ENCODE measurements around the gene VSTM5.
"Not testable (repeated sequence)": the region's sequence is repeated elsewhere in the genome, so short reads cannot be mapped to it uniquely, and the experiment has no call there.

Gene VSTM5

GRCh38 chr11:93796441-93797231, 53.8 kb downstream of the VSTM5 start:
- DNase-seq (ENCODE audit: low spot score) = no peak

- no peak for DNase-seq (ENCODE audit: low spot score)
Measured at GRCh38 chr11:93791493-93791892, 58.9 kb downstream of the VSTM5 start.

GRCh38 chr11:93784935-93785360, 65.5 kb downstream of the VSTM5 start:
- DNase-seq (ENCODE audit: low spot score) = no peak

- peak; percentile 96 for DNase-seq (ENCODE audit: low spot score)
Measured at GRCh38 chr11:93784145-93784934, 66.1 kb downstream of the VSTM5 start, which contains the start of gene MED17. Gene MED17, plus strand, starts transcription at chr11:93784282. Its CDS starts 232 bp downstream, at chr11:93784514.

- no peak for DNase-seq (ENCODE audit: low spot score)
Measured at GRCh38 chr11:93783765-93784144, 66.7 kb downstream of the VSTM5 start.

- no peak for DNase-seq (ENCODE audit: low spot score)
Measured at GRCh38 chr11:93783362-93783761, 67.1 kb downstream of the VSTM5 start.

GRCh38 chr11:93775289-93775688, 75.1 kb downstream of the VSTM5 start:
- no peak for DNase-seq (ENCODE audit: low spot score)

- not testable (repeated sequence) for DNase-seq (ENCODE audit: low spot score)
Measured at GRCh38 chr11:93774560-93774959, 75.9 kb downstream of the VSTM5 start.

GRCh38 chr11:93773601-93774200, 76.7 kb downstream of the VSTM5 start:
- DNase-seq (ENCODE audit: low spot score) = no peak

- DNase-seq (ENCODE audit: low spot score) = no peak
Measured at GRCh38 chr11:93773045-93773477, 77.4 kb downstream of the VSTM5 start.

GRCh38 chr11:93772123-93772522, 78.3 kb downstream of the VSTM5 start:
- no peak for DNase-seq (ENCODE audit: low spot score)

GRCh38 chr11:93770160-93770559, 80.3 kb downstream of the VSTM5 start:
- DNase-seq (ENCODE audit: low spot score) = no peak

All from Ammon's horn (tissue), 1 donor.